Stimulated activated CD8-positive, alpha-beta memory T cell treated with anti-CD3 and anti-CD28 coated beads, Interleukin-2, amount 100 ng/mL, for 48 hours (primary cell): ENCODE measurements around the gene AP4B1.

Experiments
- DNase-seq, 2 donors: peaks; one replicate each; pipeline ENCODE4 v3.0.0-alpha.2; 2020; ENCODE audit warnings: low read depth in 2 of 2

AP4B1 gene

DNA sequence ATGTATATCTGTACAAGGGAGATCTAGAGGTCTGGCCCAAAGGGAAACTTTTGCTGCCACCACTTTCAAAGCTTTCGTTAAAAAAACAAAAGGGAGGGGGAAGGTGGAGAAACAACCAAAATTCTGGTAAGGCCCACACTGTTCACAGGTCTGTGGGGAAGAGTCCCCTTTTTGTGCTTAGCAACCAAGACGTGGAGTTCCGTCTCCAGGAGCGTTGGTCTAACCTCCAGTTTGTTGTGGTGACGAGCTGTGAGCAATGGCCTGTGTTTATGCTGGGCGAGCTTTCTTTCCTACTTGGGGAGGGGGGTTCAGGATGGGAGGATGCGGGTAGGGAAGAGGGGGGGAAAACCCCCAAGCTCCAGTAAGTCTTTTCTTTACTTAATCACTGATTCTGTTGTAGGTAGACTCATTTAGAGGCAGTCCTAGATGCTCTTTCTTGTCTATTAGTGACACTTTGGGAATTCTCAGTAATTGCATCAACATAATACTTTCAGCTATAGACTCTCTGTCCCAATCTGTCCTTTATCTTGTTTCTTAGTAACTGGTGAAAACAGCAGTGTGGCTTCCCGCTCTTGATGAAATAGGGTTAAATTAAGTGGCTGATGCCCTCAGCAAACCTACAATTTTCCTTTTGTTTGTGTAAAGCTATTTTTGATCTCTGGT, 26.0 kb upstream of the AP4B1 start:
- peak; percentile 25 to 54 for DNase-seq

DNA sequence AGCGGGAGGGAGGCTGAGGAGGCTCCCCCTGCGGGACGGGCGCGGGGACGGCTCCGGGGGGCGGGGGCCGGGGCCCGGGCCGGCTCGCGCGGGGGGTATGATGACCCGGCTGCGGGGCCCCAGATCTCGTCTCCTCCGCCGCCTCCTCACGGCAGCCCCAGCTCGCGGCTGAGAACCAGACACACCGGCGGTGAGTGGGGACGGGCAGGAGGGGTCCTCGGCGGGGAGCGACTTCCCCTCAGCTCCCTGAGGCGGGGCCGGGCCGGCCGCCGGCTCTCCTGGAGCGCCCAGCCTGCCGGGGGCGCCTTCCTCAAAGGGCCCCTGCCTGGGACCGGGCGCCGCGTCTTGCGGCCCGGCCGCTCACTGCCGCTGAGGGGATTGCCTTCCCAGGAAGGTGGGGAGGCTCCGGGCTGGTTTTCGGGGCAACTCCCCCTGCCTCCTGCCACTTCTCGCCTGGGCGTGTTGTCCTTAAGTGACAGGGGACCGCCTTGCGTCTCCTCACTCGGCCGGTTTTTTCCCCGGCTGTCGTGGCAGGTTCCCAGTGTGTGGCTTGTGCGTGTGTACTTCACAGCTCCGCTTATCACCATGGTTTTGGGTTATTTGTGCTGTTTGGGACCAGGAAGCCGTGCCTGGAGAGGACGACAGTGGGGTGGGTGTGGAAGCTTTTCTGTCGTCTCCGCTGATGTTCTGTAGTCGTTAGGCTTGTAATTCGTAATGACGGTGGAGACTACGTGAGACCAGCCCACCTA, 25.3 kb upstream of the AP4B1 start:
- DNase-seq: peak; percentile 36

DNA sequence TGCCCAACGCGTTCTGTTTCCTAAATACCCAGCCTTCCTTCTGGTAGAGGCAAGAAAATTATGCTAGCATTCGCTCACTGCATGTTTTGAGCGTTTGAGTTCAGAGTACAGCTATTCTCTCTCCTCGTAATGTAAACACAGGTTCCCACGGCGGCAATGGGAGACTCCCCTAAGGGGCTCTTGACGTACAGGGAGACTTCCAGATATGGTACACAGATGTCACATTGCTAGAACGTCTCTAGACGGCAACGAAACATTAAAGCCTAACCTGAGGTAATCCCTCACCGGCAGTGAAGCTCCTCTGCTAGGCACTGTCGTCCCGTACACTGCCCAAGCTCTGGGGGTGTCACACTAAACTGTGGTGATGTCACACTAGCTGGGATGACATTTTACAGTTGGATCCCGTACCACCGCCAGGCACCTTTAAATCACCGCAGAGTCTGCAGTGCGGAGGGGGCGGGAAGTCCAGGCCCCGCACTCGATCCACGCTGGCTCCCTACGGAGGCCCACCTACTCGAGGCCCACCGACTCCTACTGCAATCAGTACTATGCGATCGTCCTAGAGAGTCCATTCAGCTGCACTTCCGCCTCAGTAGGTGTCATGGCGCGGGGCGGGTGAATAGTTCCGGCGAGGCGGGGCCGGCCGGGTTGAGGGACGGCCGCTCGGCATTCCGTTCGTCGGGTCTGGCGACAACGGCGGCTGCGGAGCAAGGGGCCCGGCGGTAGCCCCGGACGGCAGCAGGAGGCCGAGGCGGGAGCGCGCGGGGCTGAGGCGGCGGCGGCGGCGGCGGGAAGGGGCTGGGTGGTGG, 24.5 kb upstream of the AP4B1 start, which contains the start of gene HIPK1:
TSS of gene HIPK1 (plus strand) at position 384 of the 809 bp plus-strand sequence.
- DNase-seq: peak; percentile 85 to 89

DNA sequence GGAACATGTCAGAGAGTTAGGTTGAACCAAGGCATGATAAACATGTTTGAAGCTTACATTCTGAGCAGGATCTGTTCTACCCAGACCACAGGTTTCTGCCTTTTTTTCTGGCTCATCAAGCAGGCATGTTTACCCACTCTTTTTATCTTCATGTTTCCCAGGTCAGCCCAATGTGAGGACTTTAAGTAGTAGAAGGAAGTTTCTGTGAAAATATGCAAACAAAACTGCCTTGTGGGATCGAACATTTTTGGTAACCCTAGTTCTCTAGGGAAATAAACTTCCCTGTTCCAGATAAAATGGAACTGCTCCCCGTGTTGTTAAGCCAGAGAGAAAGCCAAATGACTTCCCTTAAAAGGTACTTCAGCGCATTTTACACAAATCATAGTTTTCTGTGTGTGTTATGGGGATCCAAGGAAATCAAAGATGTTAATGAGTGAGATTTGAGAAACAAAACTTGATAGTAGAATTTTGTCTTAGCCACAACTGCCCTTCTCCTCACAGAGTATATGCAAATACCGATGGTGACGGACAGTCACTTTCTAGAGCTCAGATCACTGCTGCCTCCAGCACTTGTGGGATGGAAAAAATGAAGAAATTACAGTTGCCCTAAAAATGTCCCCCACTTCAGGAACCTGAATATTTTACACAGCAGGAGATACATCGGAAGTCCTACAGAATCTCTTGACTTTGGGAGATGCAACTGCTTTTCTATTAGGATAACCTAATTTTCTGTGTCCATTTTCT, 23.8 kb upstream of the AP4B1 start:
- DNase-seq: no peak

DNA sequence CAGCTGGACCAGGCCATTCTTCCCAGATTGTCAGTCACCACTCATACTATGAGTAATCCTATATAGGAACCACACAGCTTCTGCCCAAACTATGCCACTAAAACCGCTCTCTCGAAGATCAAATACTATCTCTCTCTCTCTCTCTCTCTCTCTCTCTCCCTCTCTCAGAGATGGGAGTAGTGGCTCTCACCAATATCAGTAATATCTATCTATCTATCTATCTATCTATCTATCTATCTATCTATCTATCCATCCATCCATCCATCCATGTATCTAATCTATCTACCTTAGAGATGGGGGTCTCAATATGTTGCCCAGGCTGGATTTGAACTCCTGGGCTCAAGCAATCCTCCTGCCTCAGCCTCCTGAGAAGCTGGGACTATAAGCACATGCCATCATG, 19.9 kb upstream of the AP4B1 start:
- DNase-seq: no peak

DNA sequence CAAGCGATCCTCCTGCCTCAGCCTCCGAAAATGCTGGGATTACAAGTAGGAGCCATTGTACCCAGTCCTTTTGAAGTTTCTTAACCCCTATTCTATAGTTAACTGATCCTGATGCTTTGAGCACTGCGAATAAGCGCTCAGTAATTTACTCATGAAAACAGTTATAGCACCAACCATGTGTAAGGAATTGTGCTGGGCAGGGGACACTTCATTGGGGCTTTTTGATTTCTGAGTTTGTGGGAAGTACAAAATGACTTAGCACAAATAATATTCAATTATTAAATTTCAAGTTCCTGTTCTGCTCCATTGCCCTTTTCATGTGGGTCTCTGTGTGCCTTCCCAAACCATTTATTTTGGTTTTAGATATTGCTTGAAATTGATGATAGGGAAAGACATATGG, 18.4 kb upstream of the AP4B1 start:
- no peak for DNase-seq

DNA sequence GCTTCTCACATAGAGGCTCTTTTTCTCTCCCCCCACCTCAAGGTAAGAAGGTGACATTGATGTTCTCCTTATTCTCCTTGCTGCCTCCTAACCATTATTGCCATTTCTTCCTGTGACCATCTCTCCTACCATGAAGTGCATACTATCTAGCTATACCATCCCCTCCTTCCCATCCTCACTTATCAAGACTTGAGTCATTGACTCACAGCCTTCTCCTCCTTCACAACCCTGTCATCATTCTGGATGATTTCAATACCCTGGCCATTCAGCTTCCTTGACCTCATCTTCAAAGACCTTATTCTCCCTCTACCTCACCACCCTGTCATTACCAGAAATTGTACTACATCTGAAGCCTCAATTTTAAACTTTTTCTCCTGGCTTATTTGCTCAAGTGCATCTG, 13.6 kb upstream of the AP4B1 start:
- no peak for DNase-seq

DNA sequence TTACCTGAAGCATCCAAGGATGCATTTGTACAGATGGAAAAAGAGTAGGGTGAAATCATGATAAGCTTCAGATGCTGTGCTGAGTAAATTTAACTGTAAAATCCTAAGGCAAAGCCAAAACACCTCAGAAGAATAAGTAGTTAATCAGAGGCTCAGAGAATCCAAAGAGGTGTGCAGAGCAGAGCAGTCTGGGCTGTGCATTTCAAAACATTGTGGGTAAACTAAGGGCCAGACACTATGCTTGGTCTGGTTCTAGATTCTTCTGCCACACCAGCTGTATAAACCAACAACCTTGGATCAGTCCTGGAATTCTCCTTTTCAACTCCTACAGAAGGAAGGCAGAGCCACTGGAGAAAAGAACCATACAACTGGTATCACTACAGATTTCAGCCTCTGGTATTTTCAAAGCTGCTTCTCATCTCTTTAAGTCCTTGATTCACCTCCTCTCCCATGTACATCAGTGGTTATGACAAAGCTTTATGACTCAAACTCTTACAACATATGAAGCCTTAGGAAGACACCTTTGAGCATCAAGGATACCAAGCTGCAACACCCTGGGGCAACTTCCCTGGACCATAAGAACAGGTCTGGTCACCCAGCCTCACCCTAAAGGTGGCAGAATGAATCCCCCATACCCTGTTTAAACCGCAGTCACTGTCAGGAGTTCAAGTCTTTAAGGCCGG, 12.9 kb upstream of the AP4B1 start:
- no peak for DNase-seq

DNA sequence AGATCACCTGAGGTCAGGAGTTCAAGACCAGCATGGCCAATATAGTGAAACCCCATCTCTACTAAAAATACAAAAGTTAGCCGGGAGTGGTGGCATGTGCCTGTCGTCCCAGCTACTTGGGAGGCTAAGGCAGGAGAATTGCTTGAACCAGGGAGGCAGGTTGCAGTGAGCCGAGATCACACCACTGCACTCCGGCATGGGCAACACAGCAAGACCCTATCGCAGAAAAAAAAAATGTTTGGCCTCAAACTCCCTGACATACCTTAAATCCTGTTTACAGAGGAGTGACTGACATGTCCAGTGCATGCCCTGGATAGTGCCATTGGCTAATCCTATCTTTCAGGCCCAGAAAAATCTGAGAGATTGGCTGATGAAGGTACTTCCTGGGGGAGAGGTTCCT, 12.4 kb upstream of the AP4B1 start:
- no peak for DNase-seq

DNA sequence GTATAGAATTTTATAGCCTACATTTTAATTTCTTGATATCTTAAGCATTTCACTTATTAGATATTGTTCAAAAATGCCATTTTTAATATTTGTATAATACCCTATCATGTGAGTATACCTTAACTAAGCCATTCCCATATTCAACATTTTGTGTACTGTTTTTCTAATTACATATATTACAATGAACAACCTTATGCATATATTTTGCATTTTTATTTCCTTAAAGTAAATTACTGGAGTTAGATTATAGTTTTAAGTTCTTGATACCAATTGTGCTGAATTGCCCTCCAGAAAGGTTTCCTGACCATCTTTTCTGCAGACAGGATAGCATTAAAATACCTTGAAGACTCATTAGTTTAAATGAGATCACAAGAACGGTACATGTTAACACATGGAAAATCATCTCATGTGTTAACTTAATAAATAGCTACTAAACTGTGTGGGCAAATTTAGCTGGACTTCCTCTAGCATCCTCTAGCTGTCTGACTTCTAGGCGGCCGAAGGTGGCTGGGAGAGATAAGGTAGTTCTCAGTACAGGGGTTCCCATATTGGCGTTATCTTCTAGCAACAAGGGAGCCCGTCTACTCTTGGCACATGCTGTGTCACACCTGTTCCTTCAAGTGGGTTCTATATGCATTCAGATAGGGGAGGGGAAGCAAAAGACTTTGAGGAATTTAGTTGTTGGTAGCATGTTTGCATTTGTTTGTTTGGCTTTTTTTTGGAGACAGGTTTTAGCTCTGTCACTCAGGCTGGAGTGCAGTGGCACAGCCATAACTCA, 9.5 kb upstream of the AP4B1 start:
- no peak for DNase-seq

DNA sequence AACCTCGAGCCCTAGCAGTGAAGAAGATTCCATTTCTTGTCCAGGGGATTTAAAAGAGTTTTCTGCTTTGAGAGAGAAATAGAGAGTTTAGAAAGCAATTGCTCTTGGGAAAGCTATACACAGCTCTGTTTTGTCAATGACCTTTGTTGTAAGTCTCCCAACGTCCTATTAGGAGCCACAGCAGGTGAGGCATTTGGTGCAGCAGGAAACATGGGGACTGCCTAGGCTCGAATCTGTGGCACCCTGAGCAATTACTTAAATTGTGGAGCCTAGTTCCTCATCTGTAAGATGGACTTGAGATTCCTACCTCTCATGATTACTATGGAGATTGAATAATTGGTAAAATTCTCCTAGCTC, 8.7 kb upstream of the AP4B1 start:
- DNase-seq: no peak

DNA sequence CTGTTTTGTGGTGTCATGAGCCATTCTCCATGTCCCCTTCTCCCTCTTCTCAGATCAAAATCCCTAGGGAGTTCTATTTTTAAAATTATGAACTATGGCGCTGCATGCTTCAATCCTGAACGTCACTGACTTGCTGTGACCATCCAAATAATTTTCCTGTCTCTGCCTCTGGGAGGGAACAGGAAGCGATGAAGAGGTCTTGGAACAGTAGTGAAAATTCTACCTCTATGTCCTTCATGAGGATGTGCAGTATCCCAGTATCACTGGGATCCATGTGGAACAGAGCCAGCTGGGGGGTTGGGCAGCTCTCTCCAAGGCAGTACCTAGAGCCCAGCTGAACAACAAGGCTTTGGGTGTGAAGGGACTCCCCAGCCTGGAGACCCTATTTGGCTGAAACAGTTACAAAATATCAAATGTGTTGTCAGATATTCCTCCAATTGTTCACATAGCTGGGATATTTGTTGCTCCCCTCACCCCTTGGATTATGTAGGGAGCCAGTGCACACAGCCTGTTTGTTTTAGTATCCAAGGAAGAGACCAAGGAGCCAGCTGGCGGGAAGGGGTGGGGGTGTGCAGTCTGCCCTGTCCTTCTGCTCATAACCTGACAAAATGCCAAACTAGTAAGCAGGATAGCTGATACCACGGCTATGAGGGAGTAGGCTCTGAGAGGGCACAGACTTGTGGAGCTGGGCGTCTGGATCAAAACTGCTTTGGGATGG, 8.2 kb upstream of the AP4B1 start:
- no peak for DNase-seq

DNA sequence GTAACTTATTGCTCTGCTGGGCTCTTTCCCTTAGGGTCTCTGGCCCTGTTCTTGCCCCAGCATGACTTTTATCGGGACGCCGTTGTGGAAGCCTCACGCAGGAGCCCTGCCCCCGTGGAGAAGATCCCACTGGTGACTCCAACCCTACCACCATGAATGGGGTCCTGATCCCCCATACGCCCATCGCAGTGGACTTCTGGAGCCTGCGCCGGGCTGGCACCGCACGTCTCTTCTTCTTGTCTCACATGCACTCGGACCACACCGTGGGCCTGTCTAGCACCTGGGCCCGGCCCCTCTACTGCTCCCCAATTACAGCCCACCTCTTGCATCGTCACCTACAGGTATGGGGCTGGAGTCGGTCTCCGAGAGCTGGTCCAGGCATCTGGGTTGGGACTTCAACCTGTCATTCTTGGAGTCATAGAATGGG, 849 bp upstream of the AP4B1 start:
- DNase-seq: peak; percentile 11 to 24

DNA sequence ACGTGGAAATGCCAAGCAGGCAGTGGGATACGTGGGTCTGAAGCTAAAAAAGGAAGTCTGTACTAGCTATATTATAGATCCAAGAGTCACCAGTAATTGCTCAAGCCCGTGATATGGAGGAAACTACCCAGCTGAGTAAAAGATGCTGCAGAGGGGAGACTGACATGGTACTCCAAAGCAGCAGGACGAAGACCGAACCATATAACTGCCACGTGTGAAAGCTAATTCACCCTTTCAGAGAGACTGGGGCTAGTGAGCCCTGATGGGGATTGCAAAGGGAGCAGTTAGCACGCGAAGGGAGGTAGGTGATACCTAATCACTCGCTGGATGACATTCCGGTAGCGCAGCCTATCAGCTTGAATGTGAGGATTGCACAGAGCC, 316 bp downstream of the AP4B1 start:
- DNase-seq: no peak

DNA sequence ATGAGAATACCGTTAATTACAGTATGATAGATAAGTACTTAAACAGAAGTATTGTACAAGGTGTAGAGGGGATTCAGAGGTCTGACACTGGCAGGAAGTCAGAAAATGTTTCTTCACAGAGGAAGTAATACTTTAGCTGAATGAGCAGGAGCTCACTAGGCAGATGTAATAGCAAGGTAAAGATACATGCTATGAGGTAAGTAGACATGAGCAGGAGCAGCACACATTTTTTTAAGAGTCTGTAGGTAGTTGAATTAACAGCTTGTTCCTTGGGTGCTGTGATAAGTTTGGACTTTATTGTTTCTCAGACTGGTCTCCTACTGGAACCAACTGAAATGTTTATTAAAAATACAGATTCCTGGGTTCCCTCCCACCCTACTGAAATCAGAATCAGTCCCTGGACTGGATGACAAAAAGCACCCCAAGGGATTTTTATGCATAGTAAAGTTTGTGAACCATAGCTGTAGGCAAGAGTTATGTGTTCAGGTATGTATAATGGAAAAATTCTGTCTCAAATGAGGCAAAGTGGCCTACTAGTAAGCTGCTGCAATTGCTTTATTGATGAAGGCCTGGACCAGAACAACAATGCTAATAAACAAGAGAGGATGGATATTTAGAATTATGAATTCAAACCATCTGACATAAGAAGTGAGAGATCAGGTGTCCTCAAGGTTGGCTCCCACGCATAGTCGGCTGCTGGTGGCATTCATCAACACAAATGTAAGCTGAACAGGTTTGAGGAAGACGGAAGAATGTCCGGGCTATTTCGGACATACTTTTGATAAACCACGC, 902 bp downstream of the AP4B1 start:
- no peak for DNase-seq

DNA sequence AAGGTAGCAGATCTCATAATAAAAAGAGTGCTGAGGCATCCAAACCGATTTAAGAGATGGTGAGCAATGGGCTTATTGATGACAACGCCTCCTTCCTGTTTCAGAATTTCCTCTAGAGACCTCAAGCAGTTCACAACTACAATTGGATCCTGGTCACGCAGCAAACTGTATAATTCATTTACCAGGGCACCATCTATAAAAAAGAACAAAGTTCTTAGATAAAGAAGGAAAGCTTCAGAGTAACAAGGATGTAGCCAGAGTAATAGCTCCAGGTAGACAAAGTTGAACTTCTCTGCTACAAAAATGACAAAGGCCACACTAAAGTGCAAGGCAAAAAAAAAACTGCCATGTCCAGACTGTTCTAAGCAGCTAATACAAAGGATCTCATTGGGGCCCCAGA, 3.4 kb downstream of the AP4B1 start:
- DNase-seq: no peak

DNA sequence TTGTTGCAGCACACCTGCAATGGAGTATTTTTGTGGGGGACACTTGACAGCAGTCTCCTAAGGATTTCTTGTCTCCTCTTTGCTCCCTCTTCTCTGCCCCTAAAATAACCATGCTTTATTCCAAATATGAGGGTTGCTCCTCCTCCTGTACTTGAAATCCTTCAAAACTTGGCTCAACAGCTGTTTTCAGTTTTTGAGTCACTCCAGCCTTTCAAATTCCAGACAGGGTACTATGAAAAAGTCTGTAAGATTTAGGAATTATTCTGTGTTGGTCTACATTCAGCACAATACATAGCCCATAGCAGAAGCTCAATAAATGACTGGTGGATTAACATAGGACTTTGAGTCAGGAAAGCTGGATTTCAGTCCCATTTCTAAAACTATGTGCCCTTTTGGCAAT, 5.5 kb downstream of the AP4B1 start:
- DNase-seq: no peak

DNA sequence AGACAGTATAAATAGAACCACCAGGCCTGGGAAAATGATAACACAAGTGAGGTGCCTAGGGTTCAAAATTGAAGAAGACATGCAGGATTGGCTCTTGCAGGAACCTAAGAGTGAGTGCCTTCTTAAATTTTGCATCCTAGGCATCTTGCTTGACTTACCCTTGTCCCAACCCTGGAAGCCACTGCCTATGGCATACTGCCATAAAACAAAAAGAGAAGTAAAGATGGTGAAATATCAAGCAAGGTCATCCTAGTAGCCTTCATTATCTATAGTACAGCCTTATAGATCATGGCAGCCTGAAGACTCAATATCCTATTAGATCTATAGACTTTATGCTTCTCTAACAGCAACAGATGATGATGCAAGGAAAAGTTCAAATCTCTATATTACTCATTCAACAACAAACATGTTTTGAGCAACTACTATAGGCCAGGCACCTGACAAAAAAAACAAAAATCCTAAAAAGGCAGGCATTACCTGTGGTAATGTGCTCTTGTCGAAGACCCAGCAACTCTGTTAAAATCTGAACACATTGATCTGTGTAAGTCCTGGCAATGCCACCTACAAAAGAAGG, 6.3 kb downstream of the AP4B1 start:
- DNase-seq: no peak

DNA sequence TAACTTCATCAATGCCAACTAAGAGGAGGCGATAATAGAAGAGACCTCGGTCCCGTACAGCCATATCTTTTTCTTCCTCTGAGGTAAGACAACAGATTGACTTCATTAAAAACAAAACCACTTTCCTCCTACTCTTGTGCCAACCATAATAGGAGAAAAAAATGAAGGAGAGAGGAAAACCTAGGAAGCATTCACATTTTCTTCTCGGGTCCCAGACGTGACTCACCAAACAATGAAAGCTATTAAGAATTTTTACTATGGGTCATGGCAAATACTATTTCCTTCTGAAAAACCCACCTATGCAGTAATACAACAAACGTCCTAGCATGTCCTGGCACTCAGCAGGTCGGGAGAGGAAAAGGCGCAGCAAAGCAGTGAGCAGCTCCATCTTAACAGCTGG, 8.6 kb downstream of the AP4B1 start:
- DNase-seq: no peak
